ENCODE data around the gene FGG.

DNA sequence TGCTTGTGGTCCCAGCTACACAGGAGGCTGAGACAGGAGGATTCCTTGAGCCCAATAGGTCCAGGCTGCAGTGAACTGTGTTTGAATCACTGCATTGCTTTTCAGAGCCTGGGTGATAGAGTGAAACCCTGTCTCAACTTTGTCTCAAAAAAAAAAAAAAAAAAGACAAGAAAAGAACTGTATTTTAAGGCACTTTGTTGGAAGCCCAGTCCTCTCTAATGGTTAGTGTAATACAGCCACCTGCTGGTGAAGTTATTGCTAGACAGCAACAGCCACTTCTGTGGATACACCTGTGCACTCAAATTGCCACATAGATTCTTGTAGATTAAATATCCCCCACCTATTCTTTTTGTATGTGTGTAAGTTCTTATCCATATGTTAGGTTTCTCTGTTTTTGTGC is 10.1 kb upstream of the FGG start:
- TF ChIP-seq CTCF (IDR thresholded peaks at IDR 0.05; ENCODE audit: low read length) (peak; percentile 62), EZH2 (optimal IDR thresholded peaks at IDR 0.05; ENCODE audit: low read depth, low read length) (no peak)

All from MM.1S (cell line).